ENCODE data around the gene ZNF738.

DNA sequence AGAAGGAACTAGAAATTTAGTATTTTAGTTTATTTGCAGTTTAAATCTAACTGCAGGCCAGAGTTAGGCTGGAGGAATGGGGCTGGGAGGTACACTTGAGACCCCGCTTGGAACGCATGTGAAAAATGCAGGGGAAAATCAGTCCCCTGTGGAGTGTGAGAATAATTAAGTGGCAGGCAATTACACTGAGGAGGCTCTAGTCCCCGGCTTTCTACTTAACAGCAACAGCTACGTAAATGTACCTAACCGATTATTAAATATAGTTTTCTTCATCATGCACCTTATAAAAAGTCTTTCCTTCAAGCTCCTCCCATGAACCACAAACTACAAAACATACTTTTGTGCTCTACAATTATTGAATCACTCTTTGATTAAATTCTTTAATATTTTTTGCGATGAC is 30.4 kb upstream of the ZNF738 start:
- TF ChIP-seq GATA3 (IDR thresholded peaks at IDR 0.05; ENCODE audit: low read depth, low read length) (no peak), GATA2 (IDR thresholded peaks at IDR 0.05; ENCODE audit: low read depth, low read length) (no peak)

Measured in SH-SY5Y (cell line).